HG03460 (cell line): ENCODE results near the gene FMNL3.
A peak's percentile ranks its signal among the peaks of the same experiment; 100 is the strongest.
"Not testable (repeated sequence)": the region's sequence is repeated elsewhere in the genome, so short reads cannot be mapped to it uniquely, and the experiment has no call there.

Experiments used
- ATAC-seq: cut with Tn5 transposase; IDR thresholded peaks from one replicate; pipeline ENCODE4 v1.9.1; 2021; ENCODE audit not compliant: unreplicated experiment

Gene FMNL3

GRCh38 chr12:49707128-49707811 lies at the start of gene FMNL3:
Gene FMNL3, minus strand, starts transcription at chr12:49707405. Its CDS starts 225 bp downstream, at chr12:49707180.
- ATAC-seq, result peak; percentile 74

- no peak for ATAC-seq
These were observed 43.8 kb upstream of the FMNL3 start for GRCh38 chr12:49750996-49751393.

- no peak for ATAC-seq
These were observed 43.1 kb upstream of the FMNL3 start for GRCh38 chr12:49750027-49750995.

GRCh38 chr12:49748800-49749199 lies 41.6 kb upstream of the FMNL3 start:
- ATAC-seq, result no peak

- ATAC-seq, result no peak
These were observed 41.1 kb upstream of the FMNL3 start for GRCh38 chr12:49748306-49748705.

GRCh38 chr12:49744363-49744885 lies 37.2 kb upstream of the FMNL3 start:
- no peak for ATAC-seq

GRCh38 chr12:49741882-49742620 lies 34.8 kb upstream of the FMNL3 start:
- ATAC-seq, result peak; percentile 65

GRCh38 chr12:49740930-49741881 lies 34.0 kb upstream of the FMNL3 start, which contains the start of gene TMBIM6:
Gene TMBIM6, plus strand, starts transcription at chr12:49741557. Its CDS starts 10,937 bp downstream, at chr12:49752494.
- ATAC-seq, result peak; percentile 92

- ATAC-seq, result not testable (repeated sequence)
These were observed 33.1 kb upstream of the FMNL3 start for GRCh38 chr12:49740277-49740676.

- not testable (repeated sequence) for ATAC-seq
These were observed 31.5 kb upstream of the FMNL3 start for GRCh38 chr12:49738721-49739120.

GRCh38 chr12:49734900-49735299 lies 27.7 kb upstream of the FMNL3 start:
- ATAC-seq, result not testable (repeated sequence)

- ATAC-seq, result no peak
These were observed 26.2 kb upstream of the FMNL3 start for GRCh38 chr12:49733219-49734017.

GRCh38 chr12:49730568-49731101 lies 23.4 kb upstream of the FMNL3 start:
- no peak for ATAC-seq

- no peak for ATAC-seq
These were observed 22.8 kb upstream of the FMNL3 start for GRCh38 chr12:49730050-49730449.

- no peak for ATAC-seq
These were observed 21.2 kb upstream of the FMNL3 start for GRCh38 chr12:49728446-49728845.

- ATAC-seq, result not testable (repeated sequence)
These were observed 14.2 kb upstream of the FMNL3 start for GRCh38 chr12:49721355-49721754.

- no peak for ATAC-seq
These were observed 13.0 kb upstream of the FMNL3 start for GRCh38 chr12:49720214-49720613.

- not testable (repeated sequence) for ATAC-seq
These were observed 10.6 kb upstream of the FMNL3 start for GRCh38 chr12:49717800-49718199.

- no peak for ATAC-seq
These were observed 9.3 kb upstream of the FMNL3 start for GRCh38 chr12:49716553-49716952.
